HG03457 (cell line): ENCODE results near the gene ELL2.

ENCODE experiments used
- ATAC-seq: cut with Tn5 transposase; IDR thresholded peaks from one replicate; pipeline ENCODE4 v1.9.1; 2021; ENCODE audit warnings: moderate number of reproducible peaks; ENCODE audit not compliant: unreplicated experiment

The ELL2 gene

GRCh38 chr5:95956900-95957293, 4.8 kb downstream of the ELL2 start:
- no peak for ATAC-seq

DNA sequence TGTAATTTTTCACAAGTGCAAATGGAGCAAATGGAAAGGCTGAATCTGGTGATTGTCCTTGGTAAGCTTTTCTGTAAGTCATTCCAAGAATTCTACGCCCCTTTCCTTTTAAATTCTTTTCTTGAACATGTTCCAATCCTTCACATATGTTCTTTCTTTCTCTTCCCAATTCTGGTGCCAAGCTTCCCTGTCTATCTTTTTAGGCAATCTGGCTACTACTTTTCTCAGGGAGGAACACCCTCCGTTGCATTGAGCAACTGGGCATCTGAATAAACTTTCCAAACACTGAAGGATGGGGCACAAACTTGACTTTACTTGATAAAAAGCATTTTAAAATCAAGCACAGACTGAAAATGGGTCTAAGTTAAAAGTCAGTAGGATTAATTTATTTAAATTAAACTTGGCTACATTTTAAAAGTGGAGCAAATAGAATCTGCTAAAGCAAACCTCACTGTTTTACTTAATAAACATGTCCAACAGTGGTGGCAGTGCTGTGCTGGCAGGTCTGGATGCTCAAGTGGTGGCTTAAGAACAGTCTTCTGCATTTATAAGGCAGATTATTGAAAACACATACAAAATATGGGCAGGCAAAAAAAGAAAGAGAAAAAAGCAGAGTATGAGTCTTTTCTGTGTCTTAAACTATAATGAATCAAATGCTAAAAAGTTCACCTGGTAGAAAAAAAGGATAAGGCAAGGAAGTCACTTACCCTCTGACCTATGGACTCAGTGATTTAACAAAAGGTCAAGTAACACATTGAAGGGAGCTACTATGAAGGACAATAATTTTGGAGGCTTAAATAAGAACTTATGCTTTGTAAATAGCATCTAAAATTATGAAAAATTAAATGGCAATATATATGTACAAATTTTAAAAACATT, 5.4 kb downstream of the ELL2 start:
- ATAC-seq: no peak

GRCh38 chr5:95954716-95955115, 6.9 kb downstream of the ELL2 start:
- ATAC-seq: no peak

GRCh38 chr5:95953021-95953702, 8.5 kb downstream of the ELL2 start:
- no peak for ATAC-seq

DNA sequence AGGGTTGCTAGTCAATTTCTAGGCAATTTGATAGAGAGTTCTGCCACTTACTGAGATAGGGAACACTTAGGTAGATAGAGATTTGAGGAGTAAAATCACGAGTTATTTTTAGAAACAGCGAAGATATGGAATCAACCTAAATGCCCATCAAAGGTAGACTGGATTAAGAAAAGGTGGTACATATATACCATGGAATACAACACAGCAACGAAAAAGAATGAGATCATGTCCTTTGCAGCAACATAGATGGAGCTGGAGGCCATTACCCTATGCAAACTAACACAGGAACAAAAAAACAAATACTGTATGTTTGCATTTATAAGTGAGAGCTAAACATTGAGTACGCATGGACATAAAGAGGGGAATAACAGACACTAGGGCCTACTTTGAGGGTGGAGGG, 9.7 kb downstream of the ELL2 start:
- ATAC-seq: no peak

- ATAC-seq: peak; percentile 88
These were observed 11.8 kb downstream of the ELL2 start for GRCh38 chr5:95949810-95950209.

GRCh38 chr5:95948631-95949030, 13.0 kb downstream of the ELL2 start:
- no peak for ATAC-seq

DNA sequence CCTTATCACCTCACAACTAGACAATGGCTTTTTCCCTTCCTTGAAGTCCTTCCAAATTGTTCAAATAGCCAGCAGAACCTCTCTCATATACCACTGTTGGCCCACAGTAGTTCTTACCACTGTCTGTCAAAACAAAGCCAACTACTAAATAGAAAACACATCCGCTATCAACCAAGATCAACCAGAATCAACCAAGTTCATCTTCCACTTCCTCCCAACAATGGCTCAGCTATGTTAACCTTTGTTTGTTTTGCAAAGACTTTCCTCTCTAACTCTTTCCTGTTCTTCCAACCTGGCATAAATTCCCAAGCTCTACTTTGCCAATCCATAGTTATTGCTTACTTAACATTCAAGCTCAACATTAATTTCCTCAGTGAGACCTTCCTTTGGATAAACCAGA, 15.2 kb downstream of the ELL2 start:
- no peak for ATAC-seq

DNA sequence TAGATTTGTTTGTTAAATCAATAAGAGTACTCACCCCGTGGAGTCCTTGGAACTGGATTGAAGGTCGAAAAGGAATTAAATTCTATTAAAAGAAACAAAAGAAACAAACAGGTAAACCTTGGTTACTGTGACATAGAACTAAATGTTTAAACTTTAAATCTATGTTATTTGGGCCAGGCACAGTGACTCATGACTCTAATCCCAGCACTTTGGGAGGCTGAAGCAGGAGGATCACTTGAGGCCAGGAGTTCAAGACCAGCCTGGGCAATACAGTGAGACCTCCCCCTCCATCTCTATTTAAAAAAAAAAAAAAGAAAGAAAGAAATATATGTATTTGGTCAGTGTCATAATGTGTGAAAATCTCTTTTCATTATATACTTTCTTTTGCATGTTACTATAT, 18.7 kb downstream of the ELL2 start:
- ATAC-seq: no peak

DNA sequence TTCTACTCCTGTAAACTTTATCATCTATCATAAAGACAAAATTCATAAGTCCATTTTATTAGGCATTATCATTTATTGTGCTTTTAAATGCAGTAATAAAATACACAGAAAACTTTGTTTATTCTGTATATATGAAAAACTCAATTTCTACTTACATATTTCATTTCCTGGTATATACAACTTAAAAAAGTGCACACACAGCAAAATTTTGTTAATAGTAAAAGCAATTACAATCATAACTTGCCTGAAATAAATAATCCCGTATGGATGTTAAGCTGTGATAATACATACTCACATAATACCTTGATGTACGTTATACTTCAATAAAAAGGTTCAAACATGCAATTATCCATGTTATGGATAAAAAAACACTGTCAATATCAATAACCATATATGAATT, 19.2 kb downstream of the ELL2 start:
- no peak for ATAC-seq

- ATAC-seq: no peak
These were observed 19.9 kb downstream of the ELL2 start for GRCh38 chr5:95941756-95942155.

DNA sequence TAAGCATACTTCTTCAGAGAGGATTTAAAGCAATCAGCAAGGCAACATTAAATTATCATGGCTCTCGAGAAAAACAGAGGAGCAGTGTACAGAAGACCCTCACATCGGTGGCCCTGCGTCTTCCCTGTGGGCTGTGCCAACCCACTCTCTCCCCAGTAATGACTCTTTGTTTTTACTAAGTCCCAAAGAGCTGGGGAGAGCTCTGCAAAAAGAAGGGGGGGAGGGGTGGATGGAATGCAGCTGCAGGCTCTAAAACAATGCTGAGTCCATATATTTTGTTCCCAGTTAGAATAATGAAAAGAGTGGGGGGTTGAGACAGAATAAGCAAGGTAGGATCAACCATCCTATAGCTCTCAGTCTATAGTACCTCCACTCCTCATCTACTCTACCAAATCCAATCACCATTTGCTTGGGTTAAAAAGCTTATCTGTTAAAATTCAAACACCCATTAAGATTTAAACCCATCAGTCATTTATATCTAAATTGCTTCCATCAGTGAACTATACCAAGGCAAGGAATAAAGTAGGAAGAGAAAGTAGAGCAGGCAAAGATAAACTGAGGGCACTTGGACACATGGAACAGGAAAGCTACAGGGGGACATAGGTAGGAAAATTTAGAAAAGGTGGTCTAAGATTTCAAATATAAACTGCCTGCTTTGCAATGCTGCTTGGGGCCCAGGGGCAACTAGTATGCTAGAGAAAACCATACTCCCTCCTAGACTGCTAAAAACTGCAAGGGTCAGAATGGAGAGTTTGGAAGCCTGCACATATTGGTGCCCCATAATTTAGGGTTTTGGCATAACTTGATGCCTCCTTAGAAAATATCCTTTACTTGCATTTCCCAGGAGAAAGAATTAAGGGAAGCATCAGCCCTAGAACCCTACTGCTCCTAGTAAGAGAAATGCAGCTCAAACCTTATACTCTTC, 20.6 kb downstream of the ELL2 start:
- ATAC-seq: no peak

GRCh38 chr5:95939465-95939864, 22.2 kb downstream of the ELL2 start:
- no peak for ATAC-seq

- no peak for ATAC-seq
These were observed 22.9 kb downstream of the ELL2 start for GRCh38 chr5:95938766-95939165.

DNA sequence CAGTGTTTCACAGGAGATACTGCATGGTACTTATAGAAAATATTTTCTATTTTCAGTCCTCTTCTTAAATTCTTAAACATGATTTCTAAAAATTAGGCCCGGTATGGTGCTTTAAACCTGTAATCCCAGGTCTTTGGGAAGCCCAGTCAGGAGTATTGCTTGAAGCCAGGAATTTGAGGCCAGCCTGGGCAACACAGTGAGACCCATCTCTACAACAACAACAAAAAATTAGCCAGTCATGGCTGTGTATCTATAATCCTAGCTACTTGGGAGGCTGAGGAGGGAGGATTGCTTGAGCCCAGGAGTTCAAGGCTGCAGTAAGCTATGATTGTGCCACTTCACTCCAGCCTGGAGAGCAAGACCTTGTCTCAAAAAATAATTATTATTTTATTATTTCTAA, 23.3 kb downstream of the ELL2 start:
- no peak for ATAC-seq

DNA sequence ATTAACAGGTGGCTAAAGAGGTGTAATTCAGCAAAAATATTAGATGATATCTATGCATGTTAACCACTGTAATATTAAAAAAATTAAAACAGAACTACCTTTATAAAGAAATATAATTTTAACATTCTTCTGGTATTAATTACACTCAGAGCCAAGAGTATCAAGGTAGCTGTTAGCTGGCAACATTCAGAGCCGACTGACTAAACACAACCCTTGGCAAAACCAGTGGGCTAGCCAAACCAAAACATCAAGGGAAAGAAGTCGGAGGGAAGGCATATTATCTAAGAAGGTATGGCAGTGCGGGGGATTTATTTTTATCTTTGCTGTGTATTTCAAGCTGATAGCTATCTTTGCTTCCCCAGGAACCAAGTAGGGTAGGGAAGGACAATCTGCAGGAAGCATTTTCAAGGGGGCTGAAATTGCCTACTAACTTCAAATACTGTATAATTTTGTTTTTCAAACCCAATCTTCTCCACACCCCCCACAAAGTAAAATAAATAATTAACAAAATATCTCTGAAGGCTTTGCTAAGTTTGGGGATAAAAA, 24.0 kb downstream of the ELL2 start:
- no peak for ATAC-seq

DNA sequence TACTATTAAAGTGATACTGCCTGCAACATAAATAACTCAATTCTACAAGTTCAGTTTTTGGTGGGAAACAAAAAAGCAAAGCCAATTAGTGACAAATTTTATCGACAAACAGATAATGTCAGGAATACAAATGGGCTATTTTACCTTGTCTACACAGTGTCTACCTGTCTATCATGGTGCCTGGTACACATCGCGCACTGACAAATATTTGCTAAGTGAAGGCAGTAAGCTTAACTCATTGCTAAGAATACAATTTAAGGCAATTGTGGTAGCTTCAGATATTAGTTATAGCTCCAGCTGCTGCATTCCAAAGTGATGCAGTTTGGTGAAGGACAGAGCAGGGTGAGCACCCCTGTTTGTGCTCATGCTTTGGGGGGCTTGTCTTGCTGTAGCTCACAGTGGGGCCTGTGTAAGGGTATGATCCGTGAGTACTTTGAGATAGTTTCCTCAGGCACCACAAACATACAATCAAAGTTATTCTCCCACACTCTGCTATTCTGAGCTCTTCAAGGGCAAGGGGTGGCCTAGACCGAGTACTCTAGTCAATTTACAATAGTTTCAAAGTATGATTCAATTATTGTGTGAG, 24.7 kb downstream of the ELL2 start:
- ATAC-seq: no peak

DNA sequence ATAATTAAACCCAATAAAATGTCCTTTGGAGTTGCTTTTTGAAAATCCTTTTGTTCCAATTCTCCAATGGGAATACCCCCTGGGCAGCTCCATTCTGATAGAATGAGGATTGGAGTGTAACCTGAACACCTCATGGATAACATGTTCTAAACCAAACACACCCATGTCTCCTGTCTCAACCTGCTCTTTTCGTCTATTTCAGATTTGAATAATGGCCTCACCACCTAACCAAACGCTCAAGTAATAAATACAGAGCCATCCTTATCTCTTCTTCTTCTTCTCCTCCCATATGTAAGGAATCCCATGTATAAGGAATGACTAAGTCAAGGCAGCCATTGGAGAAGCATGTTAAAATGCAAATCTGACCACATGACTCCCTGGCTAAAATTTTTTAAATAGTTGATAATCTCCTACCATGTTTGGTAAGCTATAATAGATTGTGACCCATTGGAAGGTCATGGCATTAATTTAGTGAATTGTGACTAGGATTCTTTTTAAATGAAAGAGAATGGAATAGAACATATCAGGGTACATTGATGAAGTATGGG, 26.0 kb downstream of the ELL2 start:
- ATAC-seq: no peak

- no peak for ATAC-seq
These were observed 27.3 kb downstream of the ELL2 start for GRCh38 chr5:95934207-95934804.

GRCh38 chr5:95932941-95933340, 28.7 kb downstream of the ELL2 start:
- ATAC-seq: no peak
